ENCODE measurements around the gene NUP85. TPM values are rescaled to one million over a fixed set of nuclear protein-coding genes. Genes with fewer than 3 reads are reported as not detected.
"Not testable (repeated sequence)": the region's sequence is repeated elsewhere in the genome, so short reads cannot be mapped to it uniquely, and the experiment has no call there.

NUP85 gene
- total RNA-seq, 2 donors from 2014 or later = 108 to 146 TPM

DNA sequence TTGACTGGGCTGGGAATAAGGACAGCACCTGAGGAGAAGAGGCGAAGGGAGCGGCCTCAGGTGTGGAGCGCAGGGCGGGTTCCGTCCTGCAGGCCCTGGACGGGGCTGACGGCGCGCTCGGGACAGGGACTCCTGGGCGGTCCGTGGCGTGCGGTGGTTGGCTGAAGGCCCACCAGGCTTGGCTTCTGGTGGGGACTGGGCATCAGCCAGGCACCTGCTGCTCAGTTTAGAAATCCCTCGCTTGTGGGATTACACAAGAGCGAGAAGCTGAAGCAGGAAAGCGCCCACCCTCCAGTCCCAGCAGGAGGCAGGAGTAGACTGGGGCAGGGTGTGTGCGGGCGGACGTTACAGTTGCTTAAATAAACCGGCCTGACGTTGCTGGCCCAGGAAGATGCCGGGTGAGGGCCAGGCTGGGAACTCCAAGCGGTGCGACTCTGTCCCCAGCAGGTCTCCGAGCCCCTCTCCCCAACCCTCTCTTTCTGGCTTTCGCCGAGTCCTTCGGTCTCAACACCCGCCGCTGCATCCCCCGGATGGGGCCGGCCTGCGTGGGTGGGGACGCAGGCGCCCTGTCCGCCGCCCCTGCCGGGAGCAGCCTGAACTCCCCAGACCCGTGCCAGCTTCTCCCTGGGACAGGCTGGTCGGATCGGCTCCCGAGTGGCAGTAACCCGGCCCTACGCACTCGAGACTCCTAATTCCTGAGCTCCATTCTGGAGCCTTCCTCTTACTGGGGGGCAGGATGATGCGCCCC lies 64.9 kb downstream of the NUP85 start:
- H3K9me3 Mint-ChIP-seq = no peaks in the 10 kb centered on the region
- peak overlapping the region; percentile 81 to 90 for H3K27ac Mint-ChIP-seq
- ATAC-seq (peak; percentile 61 to 68), DNase-seq (ENCODE audit: low spot score in 2 of 2) (peak; percentile 70 to 86)
- H3K36me3 Mint-ChIP-seq = peaks cover 8 to 24% of the 10 kb centered on the region in 2 donors

DNA sequence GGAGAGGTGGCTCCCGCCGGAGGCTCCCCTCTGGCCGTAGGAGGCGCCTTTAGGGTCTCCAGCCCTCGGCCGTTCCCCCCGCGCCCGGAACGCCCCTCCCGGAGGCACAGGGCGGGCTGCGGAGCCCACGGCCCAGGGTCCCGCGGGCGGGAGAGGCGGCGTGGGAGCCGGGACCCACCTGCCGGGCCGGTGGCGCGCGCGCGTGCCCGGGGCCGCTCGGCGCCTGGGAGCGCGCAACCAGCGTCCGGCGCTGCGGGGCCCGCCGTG lies 65.4 kb downstream of the NUP85 start, which contains the start of gene MIF4GD:
TSS of gene MIF4GD (minus strand) at position 266 of the 267 bp plus-strand sequence. CDS start 1,036 bp downstream, outside the sequence.
- Mint-ChIP-seq H3K36me3 (peaks cover 9 to 26% of the 10 kb centered on the region in 2 donors), H3K27ac (peak within 1 kb of the TSS; percentile 91 to 96), H3K9me3 (no peaks in the 10 kb centered on the region)
- ATAC-seq (peak in 1 of 2 donors; percentile 46), DNase-seq (ENCODE audit: low spot score in 2 of 2) (no peak)

DNA sequence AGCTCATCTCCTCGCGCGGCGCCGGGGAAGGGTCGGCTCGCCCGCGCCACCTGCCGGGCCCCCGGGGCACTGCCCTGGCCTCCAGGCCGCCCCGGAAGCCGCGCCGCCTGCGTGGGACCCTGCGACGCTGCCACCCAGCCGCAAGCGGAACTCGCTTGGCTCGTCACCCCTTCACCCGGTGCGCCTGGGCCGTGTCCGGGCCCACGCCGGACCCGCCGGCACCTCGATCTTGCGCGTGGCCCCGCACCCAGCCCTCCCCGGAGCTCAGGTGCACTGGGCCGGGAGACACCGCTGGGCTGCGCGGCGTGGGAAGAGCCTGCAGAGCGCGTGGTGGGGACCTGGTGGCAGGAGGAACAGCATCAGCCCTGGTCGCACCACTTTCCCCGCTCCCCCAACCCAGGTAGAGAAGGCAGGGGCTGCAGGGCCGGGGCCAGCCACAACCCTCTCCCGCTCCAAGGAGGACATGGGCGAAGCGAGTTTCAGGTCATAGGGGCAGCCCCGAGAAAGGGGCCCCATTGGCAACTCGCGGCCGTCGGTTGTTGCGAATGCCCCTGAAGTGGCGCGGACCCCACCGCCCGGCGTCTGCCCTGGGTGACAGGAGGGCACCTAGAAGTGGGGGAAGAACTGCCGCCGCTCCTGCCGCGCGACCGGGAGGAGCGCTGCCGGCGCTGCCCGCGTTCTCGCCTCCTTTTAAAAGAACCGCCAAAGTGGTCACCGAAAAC lies 65.9 kb downstream of the NUP85 start:
- DNase-seq (ENCODE audit: low spot score in 2 of 2) (peak; percentile 92 to 94), ATAC-seq (peak; percentile 77 to 83)
- peaks cover 9 to 26% of the 10 kb centered on the region in 2 donors for H3K36me3 Mint-ChIP-seq
- peak overlapping the region; percentile 91 to 96 for H3K27ac Mint-ChIP-seq
- no peaks in the 10 kb centered on the region for H3K9me3 Mint-ChIP-seq

DNA sequence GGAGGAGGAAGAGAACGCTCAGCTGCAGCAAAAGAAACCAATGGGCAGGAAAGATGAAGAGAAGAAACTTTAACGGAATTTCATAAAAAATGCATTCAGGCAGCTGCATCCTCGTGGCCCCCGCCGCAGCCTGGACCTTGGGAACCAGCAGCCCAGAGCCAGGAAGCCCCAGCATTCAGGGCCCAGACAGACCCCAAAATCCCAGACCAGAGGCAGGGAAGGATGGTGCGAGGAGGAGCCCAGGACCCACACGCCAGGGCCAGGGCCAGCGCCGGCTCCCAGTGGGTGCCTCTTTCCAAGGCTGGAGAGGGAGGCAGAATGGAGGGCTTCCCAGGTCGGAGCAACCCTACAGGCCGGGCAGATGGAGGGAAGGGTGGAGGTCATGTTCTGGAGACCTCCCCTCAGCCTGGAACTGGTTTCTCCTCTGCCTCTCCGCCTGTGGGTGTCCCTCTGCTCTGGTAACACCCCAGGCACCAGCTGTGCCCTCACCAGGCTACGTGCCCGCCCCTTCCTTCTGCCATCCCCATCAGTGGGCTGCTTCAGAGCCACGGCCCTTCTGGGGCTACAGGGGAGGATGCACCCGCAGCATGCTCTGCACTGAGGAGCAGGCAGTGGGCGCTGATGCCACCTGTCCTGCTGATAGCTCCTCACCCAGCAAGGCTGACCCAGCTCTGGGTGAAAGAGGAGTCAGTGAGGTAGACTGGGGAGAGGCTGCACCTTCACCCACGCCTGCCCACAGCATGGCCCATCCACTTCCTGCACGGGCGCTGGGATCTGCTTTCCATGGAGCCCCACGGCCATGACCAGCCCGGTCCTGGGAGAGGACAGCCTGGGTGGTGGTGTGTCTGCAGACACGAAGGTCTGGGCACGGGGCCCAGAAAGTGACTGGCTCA lies 66.7 kb downstream of the NUP85 start:
- ATAC-seq (no peak), DNase-seq (ENCODE audit: low spot score in 2 of 2) (no peak)
- H3K27ac Mint-ChIP-seq = peak overlapping the region; percentile 91 to 96
- peaks cover 9 to 20% of the 10 kb centered on the region in 2 donors for H3K36me3 Mint-ChIP-seq
- H3K9me3 Mint-ChIP-seq = no peaks in the 10 kb centered on the region

DNA sequence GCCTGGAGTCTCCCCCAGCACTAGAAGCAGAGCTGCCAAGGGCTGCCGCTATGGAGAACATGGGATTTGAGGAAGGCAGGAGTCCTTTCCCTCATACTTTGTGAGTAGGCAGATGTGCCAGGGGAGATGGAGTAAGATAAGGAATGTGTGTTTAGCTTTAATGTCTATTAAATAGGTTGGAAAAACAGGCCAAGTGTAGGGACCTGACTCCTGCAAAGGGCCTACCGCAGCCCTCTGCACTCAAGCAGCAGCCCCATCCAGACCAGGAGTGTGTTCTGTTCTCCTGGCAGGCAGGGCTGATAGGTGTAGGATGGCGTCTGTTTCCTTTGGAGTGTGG lies 67.3 kb downstream of the NUP85 start:
- no peak for DNase-seq (ENCODE audit: low spot score in 2 of 2)
- peaks cover 11 to 20% of the 10 kb centered on the region in 2 donors for H3K36me3 Mint-ChIP-seq
- peak overlapping the region; percentile 81 to 91 for H3K27ac Mint-ChIP-seq
- no peak for ATAC-seq
- H3K9me3 Mint-ChIP-seq = no peaks in the 10 kb centered on the region

DNA sequence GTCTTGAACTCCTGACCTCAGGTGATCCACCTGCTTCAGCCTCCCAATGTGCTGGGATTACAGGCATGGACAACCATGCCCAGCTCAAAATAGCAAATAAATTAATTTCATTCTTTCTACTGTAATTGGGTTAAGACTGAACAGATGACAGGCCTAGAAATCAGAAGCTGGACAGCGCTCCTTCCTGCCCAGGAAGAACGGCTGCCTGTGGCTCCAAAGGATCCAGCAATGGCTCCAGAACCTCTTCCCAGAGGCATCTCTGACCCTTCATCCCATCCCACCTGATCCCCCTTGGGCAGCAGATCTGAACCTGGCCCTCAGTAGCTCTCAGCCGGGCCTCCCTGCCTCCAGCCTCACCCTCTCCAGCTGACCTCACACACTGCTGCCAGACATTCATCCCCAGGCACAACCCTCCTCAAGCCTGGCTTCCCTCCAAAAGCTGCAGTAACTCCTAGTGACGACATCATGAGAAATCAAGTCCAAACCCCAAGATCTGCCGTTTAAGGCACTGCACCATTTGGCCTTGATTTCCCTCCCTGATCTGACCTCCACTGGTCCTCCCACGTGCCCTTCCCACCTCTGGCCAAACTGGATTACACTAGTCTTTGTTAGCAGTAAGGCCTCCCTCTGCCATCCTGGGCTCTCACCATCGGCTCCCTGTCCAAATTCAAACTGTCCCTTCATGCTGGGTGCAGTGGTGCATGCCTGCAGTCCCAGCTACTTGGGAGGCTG lies 68.7 kb downstream of the NUP85 start:
- Mint-ChIP-seq H3K36me3 (peaks cover 16 to 20% of the 10 kb centered on the region in 2 donors), H3K9me3 (no peaks in the 10 kb centered on the region), H3K27ac (peak overlapping the region; percentile 35 to 83)
- ATAC-seq (no peak), DNase-seq (ENCODE audit: low spot score in 2 of 2) (no peak)

DNA sequence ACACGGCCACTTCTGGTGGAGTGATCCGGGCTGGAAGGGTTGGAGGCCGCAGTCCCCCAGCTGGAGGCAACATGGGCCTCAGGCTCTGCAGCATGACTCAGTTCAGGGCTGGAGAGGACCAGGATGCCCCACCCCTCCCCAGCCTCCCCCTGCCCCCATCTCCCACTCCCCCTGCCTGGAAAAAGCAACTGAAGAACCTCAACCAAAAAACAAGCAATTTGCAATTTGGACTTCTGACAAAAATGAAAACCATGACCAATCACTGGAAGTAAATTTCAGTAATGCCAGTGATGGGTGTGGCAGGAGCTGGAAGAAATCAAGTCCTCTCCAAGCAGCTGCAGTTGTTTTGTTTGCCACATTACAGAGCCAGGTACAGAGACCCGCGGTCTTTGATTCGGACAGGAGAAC lies 72.2 kb downstream of the NUP85 start:
- Mint-ChIP-seq H3K27ac (no peak overlapping the region), H3K36me3 (peaks cover 11 to 20% of the 10 kb centered on the region in 2 donors), H3K9me3 (no peaks in the 10 kb centered on the region)
- DNase-seq (ENCODE audit: low spot score in 2 of 2) = no peak
- ATAC-seq = no peak

DNA sequence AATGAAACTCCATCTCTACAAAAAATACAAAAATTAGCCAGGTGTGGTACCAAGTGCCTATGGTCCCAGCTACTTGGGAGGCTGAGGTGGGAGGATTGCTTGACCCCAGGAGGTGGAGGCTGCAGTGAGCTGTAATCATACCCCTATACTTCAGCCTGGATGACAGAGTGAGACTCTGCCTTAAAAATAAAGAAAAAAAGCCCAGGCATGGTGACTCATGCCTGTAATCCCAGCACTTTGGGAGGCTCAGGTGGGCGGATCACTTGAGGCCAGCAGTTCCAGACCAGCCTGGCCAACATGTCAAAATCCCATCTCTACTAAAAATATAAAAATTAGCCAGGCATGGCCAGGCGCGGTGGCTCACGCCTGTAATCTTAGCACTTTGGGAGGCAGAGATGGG lies 74.7 kb downstream of the NUP85 start:
- H3K36me3 Mint-ChIP-seq = peaks cover 17 to 21% of the 10 kb centered on the region in 2 donors
- ATAC-seq; DNase-seq (ENCODE audit: low spot score in 2 of 2); H3K9me3 Mint-ChIP-seq; H3K27ac Mint-ChIP-seq: not testable (repeated sequence)

DNA sequence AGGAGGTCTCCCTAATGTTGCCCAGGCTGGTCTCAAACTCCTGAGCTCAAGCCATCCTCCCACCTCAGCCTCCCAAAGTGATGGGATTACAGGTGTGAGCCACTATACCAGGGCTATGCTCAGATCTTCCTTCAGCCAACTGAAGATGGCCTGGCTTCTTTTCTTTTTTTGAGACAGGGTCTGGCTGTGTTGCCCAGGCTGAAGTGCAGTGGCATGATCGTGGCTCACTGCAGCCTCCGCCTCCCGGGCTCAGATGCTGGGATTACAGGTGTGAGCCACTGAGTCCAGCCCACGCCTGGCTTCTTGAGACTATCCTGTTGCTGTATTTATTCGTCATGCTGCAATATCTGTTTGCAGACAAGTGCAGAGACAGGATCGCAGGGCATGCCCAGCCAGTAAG lies 79.6 kb downstream of the NUP85 start:
- ATAC-seq (no peak), DNase-seq (ENCODE audit: low spot score in 2 of 2) (no peak)
- Mint-ChIP-seq H3K36me3 (peaks cover 26 to 47% of the 10 kb centered on the region in 2 donors), H3K9me3 (no peaks in the 10 kb centered on the region), H3K27ac (no peak overlapping the region)

Other genes starting within 250 kb of the NUP85 start
- gene HID1, start 232.9 kb upstream of the NUP85 start, total RNA-seq = 1 to 10 TPM; 1.6 to 2.8 TPM
- 1 to 10 TPM; 1.5 TPM for gene CDR2L, start 218.0 kb upstream of the NUP85 start, total RNA-seq
- gene MRPL58, start 193.0 kb upstream of the NUP85 start, total RNA-seq = 10 to 100 TPM; 29.8 to 48.1 TPM
- 100 to 1,000 TPM; 193 to 218 TPM for gene ATP5PD, start 158.7 kb upstream of the NUP85 start, total RNA-seq
- 10 to 100 TPM; 17.4 to 19.4 TPM for gene KCTD2, start 158.5 kb upstream of the NUP85 start, total RNA-seq
- 10 to 100 TPM in 1 of 2 donors, 1 to 10 TPM in 1; 6.0 to 10.9 TPM for gene SLC16A5, start 117.7 kb upstream of the NUP85 start, total RNA-seq
- 1 to 10 TPM; 7.0 to 9.9 TPM for gene ARMC7, start 95.7 kb upstream of the NUP85 start, total RNA-seq
- 10 to 100 TPM; 51.7 to 52.8 TPM for gene NT5C, start 73.9 kb upstream of the NUP85 start, total RNA-seq
- gene JPT1, start 51.2 kb upstream of the NUP85 start, total RNA-seq = 100 to 1,000 TPM; 216 to 232 TPM
- gene SUMO2, start 22.7 kb upstream of the NUP85 start, total RNA-seq = 100 to 1,000 TPM; 557 to 621 TPM
- 10 to 100 TPM; 74.9 to 79.0 TPM for gene GGA3, start 55.9 kb downstream of the NUP85 start, total RNA-seq
- gene MRPS7, start 56.2 kb downstream of the NUP85 start, total RNA-seq = 10 to 100 TPM; 72.3 to 80.5 TPM
- 10 to 100 TPM; 33.4 to 37.8 TPM for gene MIF4GD, start 65.6 kb downstream of the NUP85 start, total RNA-seq
- gene SLC25A19, start 83.8 kb downstream of the NUP85 start, total RNA-seq = 100 to 1,000 TPM in 1 of 2 donors, 10 to 100 TPM in 1; 74.4 to 110 TPM
- 100 to 1,000 TPM; 163 to 180 TPM for gene GRB2, start 200.0 kb downstream of the NUP85 start, total RNA-seq